GM13976 (cell line): Measurements from ENCODE around the gene WDSUB1.

Experiments used
- DNase-seq: peaks from one replicate; pipeline ENCODE4 v3.0.0; 2012; ENCODE audit warnings: low spot score
- CTCF ChIP-seq: IDR thresholded peaks from 2 replicates; pipeline ENCODE4 v1.5.1; 2012; ENCODE audit warnings: borderline replicate concordance, mild to moderate bottlenecking; ENCODE audit not compliant: insufficient read depth; ENCODE audit errors: extremely low read depth, missing control alignments, control extremely low read depth
- in situ Hi-C: fragments of 300-500 bp; cut with MboI; formaldehyde crosslinking; loops from one replicate; pipeline ENCODE4 v1.12.0; 2022; ENCODE audit warnings: low sequenced_read_pairs, mixed read lengths, inconsistent platforms; ENCODE audit not compliant: unreplicated experiment

The WDSUB1 gene

DNA sequence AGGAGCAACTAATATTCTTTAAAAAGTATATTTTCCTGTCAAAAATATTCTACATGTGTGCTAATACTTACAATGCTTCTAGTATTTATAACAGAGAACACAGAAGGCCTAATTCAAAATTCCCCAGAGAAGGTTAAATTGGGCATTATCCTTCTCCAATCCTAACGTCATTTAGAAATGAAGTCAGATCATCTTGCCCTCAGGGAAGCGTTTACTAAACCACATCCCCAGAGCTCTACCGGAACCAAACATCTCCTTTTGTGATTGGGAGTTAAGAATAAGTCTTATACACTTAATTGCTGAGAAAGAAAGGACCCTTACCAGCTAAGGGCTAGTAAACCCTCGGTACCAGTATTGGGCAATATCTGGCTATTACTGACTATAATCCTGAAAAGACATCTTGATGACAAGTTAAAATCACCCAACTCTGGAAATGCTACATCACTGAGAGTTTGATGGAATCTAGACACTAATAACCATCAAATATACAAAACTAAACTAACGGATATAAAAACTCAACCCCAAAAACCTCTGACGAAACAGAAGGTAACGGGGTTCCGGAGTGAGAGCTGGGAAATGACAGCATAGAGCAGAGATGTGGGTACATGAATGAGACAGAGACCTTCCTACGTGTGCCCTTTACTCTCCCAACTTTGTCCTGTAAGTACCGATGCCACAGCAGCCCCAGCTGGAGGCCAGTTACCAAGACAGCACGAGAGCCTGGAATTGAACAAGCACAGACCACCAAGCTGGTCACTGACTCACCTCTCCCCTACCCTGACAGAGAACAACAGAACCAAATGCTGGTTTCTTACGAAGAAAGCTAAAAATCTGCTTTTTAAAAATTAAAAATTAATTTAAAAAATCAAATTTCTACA lies 35.0 kb downstream of the WDSUB1 start:
- in situ Hi-C loops, result no loop called here
- no peak for DNase-seq
- no peak for TF ChIP-seq CTCF

GRCh38 chr2:159249990-159250715 lies 36.4 kb downstream of the WDSUB1 start:
- no peak for TF ChIP-seq CTCF
- in situ Hi-C loops, result no loop called here
- DNase-seq, result no peak

DNA sequence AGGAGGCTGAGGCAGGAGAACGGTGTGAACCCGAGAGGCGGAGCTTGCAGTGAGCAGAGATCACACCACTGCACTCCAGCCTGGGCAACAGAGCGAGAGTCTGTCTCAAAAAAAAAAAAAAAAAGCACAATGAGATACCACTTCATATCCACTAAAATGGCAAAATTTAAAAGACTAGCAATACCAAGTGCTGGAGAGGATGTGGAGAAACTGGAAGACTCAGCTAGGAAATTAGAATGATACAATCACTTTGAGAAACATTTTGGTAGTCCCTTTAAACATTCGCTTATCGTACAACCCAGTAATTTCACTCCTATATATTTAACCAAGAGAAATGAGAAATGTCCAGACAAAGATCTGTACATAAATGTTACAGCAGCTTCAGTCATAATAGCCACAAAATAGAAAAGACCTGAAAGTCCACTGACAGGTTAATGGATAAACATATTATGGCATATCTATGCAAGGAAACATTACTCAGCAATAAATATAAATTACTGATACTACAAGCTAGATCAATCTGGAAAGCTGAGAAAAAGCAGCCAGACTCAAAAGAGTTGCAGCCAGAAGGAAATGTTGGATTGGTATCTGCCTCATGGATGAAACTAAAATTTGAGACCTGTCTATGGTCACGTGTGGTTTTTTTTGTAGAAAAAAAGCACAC lies 40.0 kb downstream of the WDSUB1 start:
- in situ Hi-C loops, result no loop called here
- TF ChIP-seq CTCF, result no peak
- DNase-seq, result no peak

DNA sequence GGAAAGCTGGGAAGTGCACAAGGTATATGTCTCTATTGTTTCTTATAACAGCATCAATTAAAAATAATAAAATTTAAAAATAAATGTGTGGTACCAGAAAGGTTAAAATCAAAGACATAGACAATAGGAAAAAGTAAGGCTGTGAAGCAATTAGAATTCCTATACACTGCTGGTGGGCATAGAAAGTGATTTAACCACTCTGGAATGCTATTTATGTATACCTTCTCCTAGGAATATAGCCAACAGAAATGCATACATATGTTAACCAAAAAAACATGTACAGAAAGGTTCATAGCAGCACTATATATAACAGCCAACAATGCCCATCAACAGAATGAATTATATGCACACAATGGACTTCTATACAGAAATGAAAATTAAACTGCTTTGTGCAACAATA lies 43.0 kb downstream of the WDSUB1 start:
- in situ Hi-C loops, result no loop called here
- DNase-seq, result no peak
- no peak for TF ChIP-seq CTCF

DNA sequence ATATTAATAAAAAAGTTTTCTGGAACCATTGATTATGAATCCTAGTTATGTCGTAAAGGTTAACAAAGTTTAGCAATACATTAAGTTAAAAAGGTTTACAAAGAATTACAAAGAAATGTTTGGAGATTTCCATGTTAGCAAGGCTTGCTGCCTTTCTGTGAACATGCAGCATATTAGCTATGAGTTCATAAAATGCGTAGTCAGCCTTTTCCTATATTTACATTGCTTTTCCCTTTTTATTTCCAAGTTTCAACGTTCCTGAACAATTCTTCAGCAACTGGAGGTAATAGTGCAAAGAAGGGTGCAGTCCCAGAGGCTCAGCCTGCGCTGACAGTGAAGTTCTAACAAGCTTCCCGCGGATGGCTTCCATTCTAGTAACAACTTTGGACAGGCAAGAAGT lies 51.6 kb downstream of the WDSUB1 start:
- in situ Hi-C loops, result no loop called here
- no peak for DNase-seq
- no peak for TF ChIP-seq CTCF

GRCh38 chr2:159232456-159233170 lies 53.9 kb downstream of the WDSUB1 start:
- no peak for TF ChIP-seq CTCF
- in situ Hi-C loops, result no loop called here
- DNase-seq, result no peak
